ENCODE results near the gene ZNF467.

ZNF467 gene

DNA sequence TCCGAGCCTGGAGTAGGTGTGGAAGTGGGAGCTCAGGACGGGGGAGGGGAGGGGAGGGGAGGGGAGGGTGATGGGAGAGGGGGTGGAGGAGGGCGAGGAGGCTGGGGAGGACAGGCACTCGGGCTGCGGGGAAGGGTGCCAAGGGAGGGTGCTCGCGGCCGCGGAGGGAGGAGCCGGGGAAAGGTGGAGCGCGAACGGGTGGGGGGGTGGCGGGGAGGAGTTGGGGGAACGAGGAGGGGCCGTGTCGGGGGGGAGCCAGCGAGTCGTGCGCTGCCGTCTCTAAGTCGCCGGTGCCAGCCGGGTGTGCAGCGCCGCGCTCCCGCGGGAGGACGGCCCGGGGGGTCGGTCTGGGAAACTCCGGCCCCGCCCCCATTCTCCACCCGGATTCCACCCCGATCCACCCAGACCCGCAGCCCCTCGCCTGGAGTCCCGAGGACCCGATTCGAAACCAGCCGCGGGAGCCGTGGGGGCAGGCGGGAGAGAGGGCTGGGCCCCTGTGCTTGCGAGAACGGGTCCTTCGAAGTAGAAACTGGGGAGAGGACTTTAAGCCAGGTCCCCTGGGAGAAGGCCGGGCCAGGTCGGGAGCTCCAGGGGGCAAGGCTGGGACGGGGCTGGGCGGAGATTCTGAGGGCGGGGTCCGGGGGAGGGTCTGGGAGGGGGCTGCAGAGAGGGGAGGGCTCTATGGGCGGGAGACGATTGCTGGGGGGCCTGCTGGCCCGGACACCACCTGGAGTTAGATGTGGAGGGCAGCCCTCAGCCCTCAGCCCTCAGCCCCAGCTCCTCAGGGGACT is at the start of gene ZNF467:
ZNF467 (minus strand) TSS at position 143 of the 791 bp plus-strand sequence. CDS start 2,556 bp downstream, outside the sequence.
- peak; percentile 54 for DNase-seq

DNA sequence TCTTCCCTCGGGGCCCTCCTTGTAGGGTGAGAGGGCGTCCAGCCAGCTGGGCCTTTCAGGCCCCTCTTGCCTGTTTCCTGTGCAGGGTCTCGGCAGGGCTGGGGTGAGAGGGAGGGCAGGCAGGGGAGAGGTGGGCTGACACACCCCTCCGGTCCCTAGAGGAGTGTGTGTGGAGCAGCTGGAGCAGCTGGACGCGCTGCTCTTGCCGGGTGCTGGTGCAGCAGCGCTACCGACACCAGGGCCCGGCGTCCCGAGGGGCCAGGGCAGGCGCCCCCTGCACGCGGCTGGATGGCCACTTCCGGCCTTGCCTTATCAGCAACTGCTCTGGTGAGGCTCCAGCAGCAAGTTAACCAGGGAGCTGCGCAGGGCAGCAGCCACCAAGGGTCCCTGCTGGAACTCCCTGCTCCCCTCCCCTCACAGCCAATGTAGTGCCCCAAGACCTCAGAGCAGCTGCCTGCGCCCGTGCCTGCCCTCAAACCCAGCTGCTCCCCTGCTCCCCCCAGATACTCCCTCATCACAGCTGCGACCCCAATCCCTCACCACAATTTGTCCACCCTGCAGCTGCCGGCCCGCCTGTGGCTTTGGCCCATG is 49.1 kb upstream of the ZNF467 start:
- DNase-seq, result no peak

- DNase-seq, result no peak
Observed at GRCh38 chr7:149821191-149822148, 48.1 kb upstream of the ZNF467 start.

DNA sequence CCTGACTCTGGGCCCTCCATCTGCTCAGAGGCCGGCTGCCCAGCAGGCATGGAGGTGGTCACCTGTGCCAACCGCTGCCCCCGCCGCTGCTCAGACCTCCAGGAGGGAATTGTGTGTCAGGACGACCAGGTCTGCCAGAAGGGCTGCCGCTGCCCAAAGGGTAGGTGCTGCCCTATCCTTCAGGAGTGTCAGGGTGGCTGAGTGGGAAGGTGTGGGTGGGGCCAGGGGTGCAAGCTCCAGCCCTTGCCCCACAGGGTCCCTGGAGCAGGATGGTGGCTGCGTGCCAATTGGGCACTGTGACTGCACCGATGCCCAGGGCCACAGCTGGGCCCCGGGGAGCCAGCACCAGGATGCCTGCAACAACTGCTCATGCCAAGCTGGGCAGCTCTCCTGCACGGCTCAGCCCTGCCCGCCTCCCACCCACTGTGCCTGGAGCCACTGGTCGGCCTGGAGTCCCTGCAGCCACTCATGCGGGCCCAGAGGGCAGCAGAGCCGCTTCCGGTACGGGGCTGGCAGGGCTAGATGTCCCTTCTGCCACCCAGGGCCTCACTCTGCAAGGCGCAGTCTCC is 47.3 kb upstream of the ZNF467 start:
- no peak for DNase-seq

- DNase-seq, result no peak
Observed at GRCh38 chr7:149819961-149820340, 46.6 kb upstream of the ZNF467 start.

- DNase-seq, result no peak
Observed at GRCh38 chr7:149819141-149819960, 46.0 kb upstream of the ZNF467 start.

DNA sequence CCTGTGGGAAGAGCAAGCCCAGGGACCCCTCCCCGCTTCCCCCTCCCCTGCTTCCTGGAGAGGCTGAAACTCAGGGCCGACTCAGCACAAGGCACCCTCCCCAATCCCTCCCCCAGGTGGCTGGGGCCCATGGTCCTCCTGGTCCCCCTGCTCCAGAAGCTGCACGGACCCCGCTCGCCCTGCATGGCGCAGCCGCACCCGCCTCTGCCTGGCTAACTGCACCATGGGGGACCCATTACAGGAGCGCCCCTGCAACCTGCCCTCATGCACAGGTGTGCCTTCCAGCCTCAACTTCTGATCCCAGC is 45.1 kb upstream of the ZNF467 start:
- DNase-seq, result no peak

GRCh38 chr7:149817836-149818535 is 44.6 kb upstream of the ZNF467 start:
- no peak for DNase-seq

DNA sequence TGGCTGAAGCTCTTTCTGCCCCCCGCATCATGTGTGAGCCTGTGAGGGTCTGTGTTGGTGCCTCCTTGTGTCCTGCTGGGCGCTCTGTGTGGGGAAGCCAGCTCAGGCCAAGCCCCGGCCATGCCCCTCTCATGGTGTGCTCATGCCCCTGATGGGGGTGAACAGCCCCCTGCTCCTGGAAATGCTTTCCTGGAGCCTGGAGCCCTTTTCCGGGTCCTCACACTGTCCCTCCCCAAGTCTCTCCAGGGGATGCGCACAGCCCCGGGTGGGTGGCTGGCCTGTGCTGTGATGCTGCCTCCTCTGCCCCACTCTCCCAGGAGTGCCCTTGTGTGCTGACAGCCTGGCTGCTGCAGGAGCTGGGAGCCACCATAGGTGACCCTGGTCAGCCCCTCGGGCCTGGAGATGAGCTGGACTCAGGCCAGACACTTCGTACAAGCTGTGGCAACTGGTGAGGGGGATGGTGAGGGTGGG is 43.9 kb upstream of the ZNF467 start:
- no peak for DNase-seq

- DNase-seq, result no peak
Observed at GRCh38 chr7:149816794-149817193, 43.4 kb upstream of the ZNF467 start.

DNA sequence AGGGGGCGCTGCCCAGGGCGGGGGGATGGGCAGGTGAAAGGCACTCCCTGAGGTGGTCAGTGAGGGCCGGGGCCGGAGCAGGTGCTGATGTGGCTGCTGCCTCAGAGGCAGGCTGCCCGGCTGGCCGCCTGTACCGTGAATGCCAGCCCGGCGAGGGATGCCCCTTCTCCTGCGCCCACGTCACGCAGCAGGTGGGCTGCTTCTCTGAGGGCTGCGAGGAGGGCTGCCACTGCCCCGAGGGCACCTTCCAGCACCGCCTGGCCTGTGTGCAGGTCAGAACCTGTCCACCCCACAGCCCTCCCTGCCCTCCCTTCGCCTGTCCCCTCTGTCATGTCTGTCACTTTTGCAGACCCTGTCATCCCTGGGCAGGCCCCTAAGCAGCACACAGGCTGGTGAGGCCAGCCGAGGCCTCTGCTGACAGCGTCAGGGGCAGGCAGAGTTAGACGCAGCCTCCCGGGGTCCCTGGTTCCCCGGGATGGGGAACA is 42.9 kb upstream of the ZNF467 start:
- no peak for DNase-seq

DNA sequence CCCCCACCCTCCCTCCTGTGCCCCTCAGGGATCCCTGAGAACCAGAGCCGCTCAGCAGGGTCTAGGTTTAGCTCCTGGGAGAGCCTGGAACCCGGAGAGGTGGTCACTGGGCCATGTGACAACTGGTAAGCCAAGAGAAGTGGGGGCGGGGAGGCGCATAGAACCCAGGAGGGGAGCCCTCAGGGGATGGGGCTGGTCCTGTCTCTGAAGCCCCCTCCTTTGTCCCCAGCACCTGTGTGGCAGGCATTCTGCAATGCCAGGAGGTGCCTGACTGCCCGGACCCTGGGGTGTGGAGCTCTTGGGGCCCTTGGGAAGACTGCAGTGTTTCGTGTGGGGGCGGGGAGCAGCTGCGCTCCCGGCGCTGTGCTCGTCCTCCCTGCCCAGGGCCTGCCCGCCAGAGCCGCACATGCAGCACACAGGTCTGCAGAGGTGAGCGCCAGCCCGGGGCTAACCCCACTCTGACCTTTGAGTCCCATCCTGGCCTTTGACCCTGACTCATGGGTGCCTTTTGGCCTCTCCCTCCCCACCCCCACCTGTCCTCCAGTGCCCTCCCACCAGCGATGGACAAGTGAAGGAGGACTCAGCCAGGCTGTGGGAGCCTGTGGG is 42.4 kb upstream of the ZNF467 start:
- no peak for DNase-seq

- DNase-seq, result no peak
Observed at GRCh38 chr7:149815121-149815520, 41.7 kb upstream of the ZNF467 start.

DNA sequence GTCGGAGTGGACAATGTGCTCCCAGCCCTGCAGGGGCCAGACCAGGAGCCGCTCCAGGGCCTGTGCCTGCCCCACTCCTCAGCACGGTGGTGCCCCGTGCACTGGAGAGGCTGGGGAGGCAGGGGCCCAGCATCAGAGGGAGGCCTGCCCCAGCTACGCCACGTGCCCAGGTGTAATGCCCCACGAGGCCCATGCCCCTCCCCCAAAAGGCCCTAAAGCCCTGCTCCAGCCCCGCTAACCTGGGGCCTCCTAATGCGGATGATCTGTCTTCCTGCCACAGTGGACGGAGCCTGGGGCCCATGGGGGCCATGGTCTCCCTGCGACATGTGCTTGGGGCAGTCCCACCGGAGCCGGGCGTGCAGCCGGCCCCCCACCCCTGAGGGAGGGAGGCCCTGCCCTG is 41.1 kb upstream of the ZNF467 start:
- DNase-seq, result no peak

DNA sequence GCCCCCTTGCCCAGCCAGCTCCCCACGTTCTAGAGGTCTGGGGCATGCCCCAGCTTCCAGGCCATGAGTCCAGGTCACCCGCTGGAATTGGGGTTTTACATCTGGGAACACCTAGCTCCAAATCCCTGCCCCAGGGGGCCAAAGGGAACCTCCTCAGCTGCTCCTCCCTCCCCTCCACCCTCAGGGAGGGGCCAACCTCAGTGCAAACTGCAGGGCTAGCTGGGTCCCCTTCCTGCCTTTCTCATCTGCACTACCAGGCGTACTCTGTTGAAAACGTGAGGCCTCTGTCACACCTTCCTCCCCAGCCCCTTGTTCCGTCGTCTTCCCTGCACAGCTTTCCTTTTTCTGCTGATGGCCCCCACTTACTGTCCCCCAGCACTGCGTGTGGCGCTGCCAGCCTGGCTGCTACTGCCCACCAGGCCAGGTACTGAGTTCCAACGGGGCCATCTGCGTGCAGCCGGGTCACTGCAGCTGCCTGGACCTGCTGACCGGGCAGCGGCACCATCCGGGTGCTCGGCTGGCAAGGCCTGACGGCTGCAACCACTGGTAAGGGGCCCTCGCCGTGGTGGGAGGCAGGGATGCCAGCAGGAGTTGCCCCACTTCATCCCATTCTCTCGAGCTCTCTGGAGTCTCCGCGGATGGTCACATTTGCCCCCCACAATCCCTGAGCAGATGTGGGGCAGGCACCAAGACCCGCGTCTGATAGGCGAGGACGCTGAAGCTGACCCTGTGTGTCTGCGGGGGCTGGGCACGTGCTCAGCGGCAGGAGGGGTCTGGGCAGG is 40.1 kb upstream of the ZNF467 start:
- DNase-seq, result no peak

DNA sequence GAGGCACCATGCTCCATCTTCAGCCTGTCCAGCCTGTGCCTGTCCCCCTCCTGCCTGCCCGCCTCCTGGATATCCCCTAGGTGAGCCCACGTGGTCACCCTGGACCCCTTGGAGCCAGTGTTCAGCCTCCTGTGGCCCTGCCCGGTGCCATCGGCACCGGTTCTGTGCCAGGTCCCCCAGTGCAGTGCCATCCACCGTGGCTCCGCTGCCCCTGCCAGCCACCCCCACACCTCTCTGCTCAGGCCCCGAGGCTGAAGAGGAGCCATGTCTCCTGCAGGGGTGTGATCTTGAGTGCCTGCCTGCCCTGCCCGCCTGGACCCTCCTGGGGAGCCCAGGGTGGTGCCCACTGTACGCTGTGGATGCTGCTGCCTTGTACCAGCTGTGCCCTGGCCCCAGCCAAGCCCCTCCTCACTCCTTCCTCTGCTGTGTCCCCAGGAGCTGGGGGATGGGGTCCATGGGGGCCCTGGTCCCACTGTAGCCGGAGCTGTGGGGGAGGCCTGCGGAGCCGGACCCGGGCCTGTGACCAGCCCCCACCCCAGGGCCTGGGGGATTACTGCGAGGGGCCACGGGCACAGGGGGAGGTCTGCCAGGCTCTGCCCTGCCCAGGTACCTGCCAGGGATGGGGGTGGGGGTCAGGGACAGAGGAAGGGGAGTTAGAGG is 38.6 kb upstream of the ZNF467 start:
- DNase-seq, result no peak

- no peak for DNase-seq
Observed at GRCh38 chr7:149811221-149811620, 37.8 kb upstream of the ZNF467 start.

- no peak for DNase-seq
Observed at GRCh38 chr7:149809215-149809614, 35.8 kb upstream of the ZNF467 start.

GRCh38 chr7:149808311-149808710 is 34.9 kb upstream of the ZNF467 start:
- no peak for DNase-seq

- no peak for DNase-seq
Observed at GRCh38 chr7:149806726-149807125, 33.3 kb upstream of the ZNF467 start.
